CD4-positive, alpha-beta T cell treated with Interleukin-17A for 1 hour (primary cell): Measurements from ENCODE around the gene ZFAND3.
"Not testable (repeated sequence)": the region's sequence is repeated elsewhere in the genome, so short reads cannot be mapped to it uniquely, and the experiment has no call there.

Source experiments
- DNase-seq: peaks from one replicate; pipeline ENCODE4 v3.0.0-alpha.2; 2020

ZFAND3 gene

DNA sequence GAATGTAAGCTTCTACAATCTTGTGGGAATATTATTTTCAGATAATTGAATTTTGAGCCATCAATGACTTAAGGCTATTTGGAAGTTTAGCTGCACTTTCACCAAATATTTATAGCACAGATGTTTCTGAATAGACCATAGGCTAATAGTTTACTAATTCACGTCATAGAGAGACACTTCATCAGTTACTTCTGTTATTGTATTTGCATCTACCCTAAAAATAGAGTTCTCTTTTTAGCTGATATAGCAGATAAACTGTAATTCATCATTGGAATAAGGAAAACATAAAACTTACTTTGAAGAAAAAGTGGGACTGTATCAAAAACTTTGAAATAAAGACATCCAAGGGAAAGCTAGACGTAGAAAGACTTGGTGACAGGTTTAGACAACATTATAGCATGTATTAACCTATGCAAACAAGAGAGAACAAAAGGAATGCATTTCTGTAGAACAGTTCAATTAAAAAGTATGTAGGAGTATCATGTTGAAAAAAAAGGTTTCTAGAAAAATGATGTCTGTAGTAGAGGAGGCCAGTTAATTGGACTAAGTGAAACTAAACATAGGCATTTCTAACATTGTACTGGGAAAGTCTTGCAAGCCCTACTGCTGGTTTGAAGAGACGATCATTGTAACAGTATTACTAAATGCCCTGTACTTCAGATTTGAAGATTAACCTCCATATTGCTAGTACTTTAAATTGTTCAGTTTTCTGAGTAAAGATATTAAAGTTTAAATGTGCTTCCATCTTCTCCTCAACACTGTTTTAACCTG, 123.3 kb downstream of the ZFAND3 start:
- no peak for DNase-seq

DNA sequence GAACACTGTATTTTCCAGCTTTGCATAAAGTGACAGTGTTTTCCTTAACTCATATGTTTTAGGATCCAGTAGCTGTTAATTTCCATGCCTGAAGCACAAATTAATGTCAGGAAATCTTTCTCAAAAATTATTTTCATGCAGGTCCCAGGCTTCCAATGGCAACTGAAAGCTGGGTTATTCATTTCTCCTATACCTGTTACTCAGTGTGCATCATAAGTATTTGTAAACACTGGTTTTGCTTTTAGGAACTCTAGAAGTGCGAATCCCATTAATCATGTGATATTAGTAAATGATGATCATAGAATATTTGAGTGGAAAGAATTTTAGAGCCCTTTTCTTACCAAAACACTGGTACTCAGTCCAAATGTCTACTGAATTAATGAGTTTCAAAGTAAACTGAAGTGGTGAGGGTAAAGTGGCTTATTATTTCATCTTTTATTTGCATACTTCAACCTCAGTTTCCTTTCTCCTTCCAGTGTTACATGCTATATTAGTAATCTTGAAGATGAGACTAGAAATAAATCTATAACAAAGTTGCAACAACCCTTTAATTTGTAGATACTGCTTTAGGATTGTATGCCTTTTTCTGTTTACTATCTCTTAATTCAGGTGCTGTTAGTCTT, 124.0 kb downstream of the ZFAND3 start:
- no peak for DNase-seq

DNA sequence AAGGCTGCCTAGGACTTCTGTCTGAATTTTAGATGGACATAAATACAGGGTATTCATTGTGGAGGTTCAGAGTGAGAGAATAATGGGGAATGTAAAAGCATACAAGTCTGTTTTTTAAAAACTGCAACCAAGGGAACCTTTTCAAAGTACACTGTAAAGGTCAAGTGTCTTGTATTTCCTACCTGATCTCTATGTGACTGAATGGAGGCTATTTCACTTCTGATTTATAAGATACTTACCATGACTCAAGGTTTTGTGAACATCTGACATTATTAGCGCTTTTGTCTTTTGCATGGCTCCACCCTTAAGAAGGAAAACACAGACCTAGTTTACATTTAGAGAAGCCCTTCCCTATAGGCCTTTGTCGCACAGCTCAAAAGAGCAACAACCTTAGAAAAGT, 126.5 kb downstream of the ZFAND3 start:
- no peak for DNase-seq

DNA sequence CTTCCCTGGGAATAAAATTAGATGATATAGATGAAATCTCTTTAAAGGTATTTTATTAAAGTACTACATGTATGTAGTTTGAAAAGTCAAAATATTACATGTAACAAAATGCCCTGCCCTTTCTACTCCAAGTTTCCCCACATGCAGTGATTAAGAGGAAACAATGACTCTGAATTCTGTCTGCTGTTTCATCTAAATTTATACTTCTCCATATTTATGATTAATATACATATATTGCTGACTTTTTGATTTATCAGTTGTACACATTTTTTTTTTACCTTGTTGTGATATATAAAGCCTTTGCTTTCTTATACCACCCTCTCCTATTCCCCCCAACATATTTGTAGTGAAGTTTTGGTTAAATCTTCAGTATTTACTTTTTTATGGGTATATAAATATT, 127.9 kb downstream of the ZFAND3 start:
- DNase-seq: no peak

DNA sequence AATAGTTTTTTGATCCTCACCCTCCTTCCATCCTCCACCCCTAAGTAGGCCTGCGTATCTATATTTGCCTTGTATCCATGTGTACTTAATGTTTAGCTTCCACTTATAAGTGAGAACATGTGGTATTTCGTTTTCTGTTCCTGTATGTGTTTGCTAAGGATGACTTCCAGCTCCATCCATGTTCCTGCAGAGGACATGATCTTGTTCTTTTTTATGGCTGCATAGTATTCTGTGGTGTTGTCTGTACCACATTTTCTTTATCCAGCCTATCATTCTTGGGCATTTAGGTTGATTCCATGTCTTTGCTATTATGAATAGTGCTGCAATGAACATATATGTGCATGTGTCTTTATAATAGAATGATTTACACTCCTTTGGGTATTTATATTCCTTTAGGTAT, 129.1 kb downstream of the ZFAND3 start:
- not testable (repeated sequence) for DNase-seq

DNA sequence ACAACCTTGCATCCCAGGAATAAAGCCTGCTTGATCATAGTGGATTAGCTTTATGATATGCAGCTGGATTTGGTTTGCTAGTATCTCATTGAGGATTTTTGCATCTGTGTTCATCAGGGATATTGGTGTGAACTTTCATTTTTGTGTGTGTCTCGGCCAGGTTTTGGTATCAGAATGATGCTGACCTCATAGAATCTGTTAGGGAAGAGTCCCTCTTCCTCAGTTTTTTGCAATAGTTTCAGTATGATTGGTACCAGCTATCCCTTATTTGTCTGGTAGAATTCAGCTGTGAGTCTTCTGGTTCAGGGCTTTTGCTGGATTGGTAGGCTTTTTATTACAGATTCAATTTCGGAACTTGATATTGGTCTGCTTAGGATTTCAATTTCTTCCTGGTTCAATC, 132.5 kb downstream of the ZFAND3 start:
- DNase-seq: no peak

DNA sequence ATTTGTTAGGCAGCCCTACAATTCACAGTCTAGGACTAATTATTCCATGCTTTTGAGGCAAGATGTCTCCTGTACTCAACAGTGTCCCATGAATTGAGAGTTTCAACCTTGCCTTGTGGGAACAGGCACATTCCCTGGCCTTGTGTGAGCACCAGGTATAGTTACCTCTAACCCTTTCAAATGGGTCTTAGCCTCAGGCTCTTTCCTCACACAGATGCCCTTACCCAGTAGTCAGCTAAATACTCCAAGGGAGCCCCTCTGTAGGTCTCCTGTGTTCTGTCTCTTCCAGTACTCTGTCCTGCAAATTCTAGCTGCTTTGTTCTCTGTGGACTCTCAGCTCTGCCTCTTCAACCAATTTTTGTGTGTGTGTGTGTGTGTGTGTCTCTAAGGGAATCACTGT, 135.3 kb downstream of the ZFAND3 start:
- DNase-seq: no peak

DNA sequence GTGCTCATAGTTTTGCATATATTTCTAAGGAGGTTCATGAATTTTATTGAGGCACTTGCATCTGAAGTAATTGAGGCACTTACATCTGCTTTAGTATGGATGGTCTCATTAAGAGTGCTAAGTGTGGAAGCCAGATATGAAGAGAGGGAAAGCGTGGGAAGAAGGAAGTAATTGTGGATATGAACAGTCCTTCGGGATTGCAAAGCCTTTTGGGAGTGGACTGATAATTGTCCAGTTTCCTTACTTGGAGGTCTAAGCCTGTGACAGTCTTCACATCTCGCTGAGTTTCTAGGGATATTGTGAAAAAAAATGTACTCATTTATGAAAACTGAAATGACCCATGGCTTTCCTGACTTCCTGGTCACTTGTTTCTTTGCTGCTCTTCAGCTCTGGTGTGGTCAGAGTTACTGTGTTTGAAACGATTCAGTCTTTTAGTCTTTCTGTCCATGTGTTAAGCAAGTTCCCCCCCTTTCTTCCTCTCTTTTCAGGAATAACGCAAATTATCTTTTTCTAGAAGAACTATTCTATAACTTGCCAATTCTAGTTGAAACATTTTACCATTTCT, 137.3 kb downstream of the ZFAND3 start:
- DNase-seq: no peak

DNA sequence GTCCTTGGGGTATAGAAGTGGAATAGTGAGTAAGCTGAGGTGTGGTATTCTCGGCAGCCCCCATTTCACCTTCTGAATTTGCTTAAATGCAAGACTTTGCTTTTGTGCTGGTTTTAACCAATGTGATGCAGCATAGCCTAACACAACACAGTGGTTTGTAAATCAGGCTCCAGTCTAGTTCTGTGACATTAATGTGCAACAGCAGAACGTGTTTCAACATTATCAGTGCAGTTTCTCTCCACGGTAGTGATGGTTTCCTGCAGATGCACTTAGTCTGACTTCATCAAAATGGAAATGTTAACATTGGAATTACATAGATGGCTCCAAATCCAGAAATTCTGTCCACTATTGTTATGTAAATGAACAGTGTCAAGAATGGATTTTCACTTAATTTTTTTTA, 139.5 kb downstream of the ZFAND3 start:
- DNase-seq: no peak

DNA sequence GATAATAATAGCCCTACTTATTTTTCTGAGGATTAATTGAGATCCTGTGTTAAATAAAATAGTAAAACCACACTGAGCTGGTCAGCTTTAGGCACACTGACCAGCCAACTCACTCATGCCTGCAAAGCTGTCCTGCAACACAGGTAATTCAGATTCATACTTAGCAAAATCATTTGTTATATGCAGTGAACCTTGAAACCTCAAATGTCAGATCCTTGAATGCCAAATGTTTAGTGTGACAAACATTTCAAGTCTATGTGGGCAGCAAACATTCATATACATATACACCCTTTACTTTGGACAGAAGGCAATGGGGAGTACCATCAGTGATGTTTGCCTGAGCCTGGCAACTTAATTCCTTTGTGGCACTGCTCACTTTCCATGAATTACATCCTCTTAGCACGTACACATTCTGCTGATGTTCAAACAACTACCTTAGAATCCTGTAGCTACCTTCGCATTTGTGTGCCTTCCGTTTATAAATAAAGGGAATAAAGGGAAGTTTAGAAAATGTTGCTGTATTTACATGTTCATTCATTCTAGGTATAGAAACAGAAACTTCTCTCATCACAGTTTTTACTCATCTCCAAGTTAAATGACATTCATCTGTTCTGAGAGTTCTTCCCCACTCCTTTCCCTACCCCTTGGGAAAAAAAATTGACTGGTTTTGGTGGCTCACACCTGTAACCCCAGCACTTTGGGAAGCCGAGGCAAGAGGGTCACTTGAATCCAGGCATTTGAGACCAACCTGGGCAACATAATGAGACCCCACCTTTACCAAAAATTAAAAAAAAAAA, 140.8 kb downstream of the ZFAND3 start:
- no peak for DNase-seq

DNA sequence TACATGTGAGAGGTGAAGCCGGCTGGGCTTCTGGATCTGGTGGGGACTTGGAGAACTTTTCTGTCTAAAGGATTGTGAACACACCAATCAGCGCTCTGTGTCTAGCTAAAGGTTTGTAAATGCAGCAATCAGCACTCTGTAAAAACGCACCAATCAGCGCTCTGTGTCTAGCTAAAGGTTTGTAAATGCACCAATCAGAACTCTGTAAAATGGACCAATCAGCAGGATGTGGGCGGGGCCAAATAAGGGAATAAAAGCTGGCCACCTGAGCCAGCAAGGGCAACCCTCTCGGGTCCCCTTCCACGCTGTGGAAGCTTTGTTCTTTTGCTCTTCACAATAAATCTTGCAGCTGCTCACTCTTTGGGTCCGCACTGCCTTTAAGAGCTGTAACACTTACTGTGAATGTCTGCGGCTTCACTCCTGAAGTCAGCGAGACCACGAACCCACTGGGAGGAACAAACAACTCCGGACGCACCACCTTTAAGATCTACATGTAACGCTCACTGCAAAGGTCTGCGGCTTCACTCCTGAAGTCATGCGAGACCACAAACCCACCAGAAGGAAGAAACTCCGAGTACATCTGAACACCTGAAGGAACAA, 143.1 kb downstream of the ZFAND3 start:
- DNase-seq: peak; percentile 18

DNA sequence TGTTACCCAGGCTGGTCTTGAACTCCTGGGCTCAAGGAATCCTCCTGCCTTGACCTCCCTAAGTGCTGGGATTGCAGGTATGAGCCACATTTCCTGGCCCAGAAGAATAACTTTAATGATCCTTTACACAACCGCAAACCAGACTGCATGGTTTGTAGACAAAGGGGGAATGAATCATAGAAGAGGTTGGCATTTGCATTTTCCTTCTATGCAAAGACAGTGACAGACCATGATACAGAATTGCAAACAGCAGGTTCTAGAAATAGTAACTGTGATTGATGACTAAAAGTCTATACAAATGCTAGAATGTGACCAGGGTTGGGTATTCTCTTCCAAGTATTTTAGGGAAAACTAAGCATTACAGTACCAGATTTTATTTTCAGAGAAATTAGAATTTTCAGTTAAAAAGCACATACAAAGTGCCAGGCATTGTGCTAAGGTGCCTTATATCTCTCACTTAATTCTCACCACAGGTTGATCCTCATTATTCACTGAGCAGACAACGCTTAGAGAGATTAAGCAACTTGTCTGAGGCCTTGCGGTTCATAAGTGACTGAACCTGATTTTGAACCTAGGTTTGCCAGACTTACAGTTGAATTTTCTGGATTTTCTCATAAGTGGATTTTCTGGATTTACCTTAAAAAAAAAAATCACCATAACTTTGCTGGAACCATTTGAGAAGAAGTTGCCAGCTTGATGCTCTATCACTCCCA, 146.6 kb downstream of the ZFAND3 start:
- no peak for DNase-seq

DNA sequence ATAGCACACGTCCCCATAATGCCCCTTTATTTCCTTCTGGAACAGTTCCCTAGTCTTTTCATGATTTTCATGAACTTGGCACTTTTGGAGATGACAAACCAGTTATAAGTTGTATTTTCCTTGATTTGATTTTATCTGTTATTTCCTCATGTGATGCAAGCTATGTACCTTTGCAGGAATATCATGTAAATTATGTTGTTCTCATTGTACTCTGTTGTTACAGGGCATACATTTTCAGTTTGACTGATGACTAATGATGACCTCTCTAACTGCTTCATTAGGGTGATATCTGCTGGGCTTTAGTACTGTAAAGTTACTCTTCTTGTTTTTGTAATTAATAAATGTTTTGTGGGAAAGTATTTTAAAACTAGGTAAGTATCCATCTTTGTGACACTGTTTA, 147.3 kb downstream of the ZFAND3 start:
- no peak for DNase-seq

DNA sequence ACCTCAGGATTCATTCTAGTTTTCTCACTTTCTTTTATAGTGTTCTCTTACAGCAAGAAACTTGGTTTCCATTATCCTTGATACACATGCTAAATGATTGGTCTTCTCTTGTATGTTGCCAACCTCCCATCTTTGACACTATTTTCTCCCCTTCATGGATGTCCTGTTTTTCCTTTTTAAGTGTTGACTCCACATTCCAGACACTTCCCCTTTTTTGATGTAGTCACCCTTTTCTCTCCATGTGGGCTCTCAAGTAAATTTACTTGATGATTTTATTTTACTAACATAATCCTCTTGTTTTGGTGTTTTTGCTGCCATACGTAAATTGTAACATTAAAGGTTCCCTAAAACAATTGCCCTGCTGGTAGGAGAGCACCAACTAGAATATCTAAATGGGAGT, 148.1 kb downstream of the ZFAND3 start:
- DNase-seq: no peak

DNA sequence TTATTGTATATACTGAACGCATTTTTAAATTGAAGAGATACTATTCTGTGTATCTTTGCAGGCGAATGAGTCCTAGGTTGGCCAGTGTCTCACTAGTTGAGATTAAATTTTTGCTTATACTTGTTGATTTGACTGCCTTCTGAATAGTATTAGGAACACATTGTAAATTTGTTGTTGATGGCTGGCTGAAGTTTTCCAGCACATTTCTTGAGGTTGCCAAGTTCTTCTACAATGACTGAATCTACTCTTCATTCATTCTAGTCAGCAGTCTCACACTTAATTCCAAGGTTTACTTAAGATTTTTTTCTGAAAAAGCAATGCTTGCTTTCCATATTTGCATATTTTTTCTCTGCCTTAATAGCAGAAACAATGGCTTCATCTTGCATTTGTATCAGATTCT, 151.7 kb downstream of the ZFAND3 start:
- DNase-seq: no peak

DNA sequence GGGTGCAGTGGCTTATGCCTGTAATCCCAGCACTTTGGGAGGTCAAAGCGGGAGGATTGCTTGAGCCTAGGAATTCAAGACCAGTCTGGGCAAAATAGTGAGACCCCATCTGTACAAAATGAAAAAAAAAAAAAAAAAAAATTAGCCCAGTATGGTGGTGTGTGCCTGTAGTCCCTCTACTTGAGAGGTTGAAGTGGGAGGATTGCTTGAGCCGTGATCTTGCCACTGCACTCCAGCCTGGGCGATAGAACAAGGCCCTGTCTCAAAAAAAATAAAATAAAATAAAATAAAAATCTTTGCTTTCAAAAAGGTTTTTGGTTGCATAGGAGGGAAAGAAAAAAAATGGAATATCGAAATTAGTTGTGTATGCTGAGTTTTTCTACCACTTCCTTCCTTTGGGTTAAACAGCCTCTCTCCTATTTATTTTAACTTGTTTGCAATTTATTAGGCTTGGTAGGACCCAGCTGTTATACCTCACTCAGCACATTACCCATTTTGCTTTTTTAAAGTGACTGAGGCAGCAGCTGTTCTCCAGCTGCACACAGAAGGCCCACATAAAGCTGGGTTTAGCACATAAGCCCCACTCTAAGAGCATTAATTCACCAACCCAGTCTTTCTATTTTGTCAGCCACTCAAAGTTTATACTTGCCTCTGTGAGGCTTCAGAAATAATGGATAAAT, 152.3 kb downstream of the ZFAND3 start:
- no peak for DNase-seq

DNA sequence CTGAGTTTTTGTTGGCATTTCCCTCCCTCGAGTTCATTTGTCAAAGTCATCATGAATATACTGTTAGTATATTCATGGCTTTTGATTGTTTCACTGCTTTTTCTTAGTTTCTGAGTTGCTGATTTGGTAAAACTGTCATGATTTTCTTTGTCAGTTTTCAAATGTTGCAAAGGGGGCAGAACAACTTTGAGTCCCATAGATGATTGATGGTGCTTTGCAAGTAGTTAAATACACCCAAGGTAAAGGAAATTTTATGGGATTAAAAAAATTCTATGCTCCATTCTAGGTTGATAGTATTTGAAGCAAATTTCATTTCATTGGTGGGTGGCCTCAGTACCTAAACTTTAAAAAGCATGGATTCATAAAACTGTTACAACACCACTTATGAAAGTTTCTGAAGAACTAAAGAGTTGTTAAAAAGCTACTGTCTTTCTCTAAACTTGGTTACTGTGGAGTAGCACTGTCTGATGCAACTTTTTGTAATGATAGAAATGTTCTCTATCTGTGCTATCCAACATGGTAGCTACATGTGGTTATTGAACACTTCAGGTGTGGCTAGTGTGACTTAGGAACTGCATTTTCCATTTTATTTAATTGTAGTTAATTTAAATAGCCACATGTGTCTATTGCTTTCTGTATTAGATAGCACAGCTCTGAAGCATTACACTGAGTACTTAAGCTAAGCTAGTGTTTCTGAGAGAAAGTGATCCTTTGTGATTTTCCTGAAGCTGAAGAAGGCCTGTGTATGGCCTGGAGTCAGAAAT, 153.6 kb downstream of the ZFAND3 start:
- no peak for DNase-seq

DNA sequence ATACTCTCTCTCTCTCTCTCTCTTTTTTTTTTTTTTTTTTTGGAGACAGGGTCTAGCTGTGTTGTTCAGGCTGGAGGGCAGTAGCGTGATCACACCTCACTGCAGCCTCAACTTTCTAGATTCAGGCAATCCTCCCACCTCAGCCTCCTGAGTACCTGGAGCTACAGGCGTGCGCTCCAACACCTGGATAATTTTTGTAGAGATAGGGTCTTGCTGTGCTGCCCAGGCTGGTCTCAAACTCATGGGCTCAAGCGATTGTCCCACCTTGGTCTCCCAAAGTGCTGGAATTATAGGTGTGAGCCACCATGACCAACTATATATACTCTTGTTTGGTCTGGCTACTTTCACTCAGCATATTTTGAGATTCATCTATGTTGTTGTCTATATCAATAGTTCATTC, 154.9 kb downstream of the ZFAND3 start:
- no peak for DNase-seq

DNA sequence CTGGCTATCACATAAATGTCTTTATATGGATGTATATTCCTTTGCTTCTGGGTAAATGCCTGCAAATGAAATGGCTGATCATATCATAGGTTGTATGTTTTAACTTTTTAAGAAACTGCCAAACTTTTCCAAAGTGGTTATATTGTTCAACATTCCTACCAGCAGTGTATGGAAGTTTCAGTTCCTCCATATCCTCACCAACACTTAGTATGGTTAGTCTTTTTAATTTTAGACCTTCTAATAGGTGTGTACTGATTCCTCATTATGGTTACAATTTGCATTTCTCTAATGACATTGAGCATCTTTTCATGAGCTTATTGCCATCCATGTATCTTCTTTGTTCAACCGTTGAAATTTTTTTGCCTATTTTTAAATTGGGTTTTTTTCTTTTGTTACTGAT, 155.4 kb downstream of the ZFAND3 start:
- DNase-seq: no peak

DNA sequence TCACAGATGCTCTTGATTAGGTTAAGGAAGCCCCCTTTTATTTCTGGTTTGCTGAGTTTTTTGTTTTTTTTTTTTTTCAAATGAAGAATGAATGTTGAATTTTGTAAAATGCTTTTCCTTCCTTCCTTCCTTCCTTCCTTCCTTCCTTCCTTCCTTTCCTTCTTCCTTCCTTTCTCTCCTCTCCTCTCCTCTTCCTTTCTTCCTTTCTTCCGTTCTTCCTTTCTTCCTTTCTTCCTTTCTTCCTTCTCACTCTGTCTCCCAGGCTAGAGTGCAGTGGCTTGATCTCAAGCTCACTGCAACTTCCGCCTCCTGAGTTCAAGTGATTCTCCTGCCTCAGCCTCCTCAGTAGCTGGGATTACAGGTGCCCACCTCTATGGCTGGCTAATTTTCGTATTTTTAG, 158.2 kb downstream of the ZFAND3 start:
- no peak for DNase-seq
